PC-9 (cell line): ENCODE measurements around the gene ZNF429. TPM values are rescaled to one million over a fixed set of nuclear protein-coding genes. Genes with fewer than 3 reads are reported as not detected.
"Not testable (repeated sequence)": the region's sequence is repeated elsewhere in the genome, so short reads cannot be mapped to it uniquely, and the experiment has no call there.

Experiments used
- BruUV-seq: library from RNA; stranded (reverse); fragments of 400-500 nt; replicated peaks from 2 replicates; lab custom pipeline; 2021; lab: Mats Ljungman, UMichigan
- CTCF ChIA-PET: fragments of 300-600 bp; sonication (Branson Sonifier 250); formaldehyde crosslinking; loops from one replicate; lab custom pipeline; 2022; ENCODE audit warnings: antibody characterized with exemption; lab: Charles Lee
- POLR2A ChIA-PET: fragments of 300-600 bp; sonication (Branson Sonifier 250); formaldehyde crosslinking; loops from one replicate; lab custom pipeline; 2022; ENCODE audit warnings: antibody characterized with exemption; ENCODE audit not compliant: unreplicated experiment; lab: Charles Lee
- DNase-seq, 2 experiments: peaks; one replicate each; pipeline versions ENCODE4 v3.0.0 to v3.0.0-alpha.2; 2015 to 2022; ENCODE audit warnings: mixed read lengths in 1 of 2
- H2AFZ ChIP-seq: fragments of 200-600 bp; sonication (generic); 2 replicates; pipeline ENCODE4 v1.8.1; 2017; ENCODE audit warnings: antibody characterized with exemption
- H3F3A ChIP-seq: fragments of 200-600 bp; sonication (generic); 2 replicates; pipeline ENCODE4 v1.8.1; 2017; ENCODE audit warnings: antibody characterized with exemption, mild to moderate bottlenecking, low read depth; ENCODE audit not compliant: insufficient read depth
- H3K27ac ChIP-seq: fragments of 200-600 bp; sonication (generic); 2 replicates; pipeline ENCODE4 v1.6.1; 2016; ENCODE audit warnings: mixed run types
- H3K27me3 ChIP-seq: fragments of 200-600 bp; sonication (generic); 2 replicates; pipeline ENCODE4 v1.6.1; 2016; ENCODE audit warnings: low read depth, mixed run types; ENCODE audit not compliant: insufficient read depth
- H3K36me3 ChIP-seq: fragments of 200-600 bp; sonication (generic); 2 replicates; pipeline ENCODE4 v1.6.1; 2016; ENCODE audit warnings: low read depth, mixed run types
- H3K4me1 ChIP-seq: fragments of 200-600 bp; sonication (generic); replicated peaks from 2 replicates; pipeline ENCODE4 v1.6.1; 2016; ENCODE audit warnings: mixed run types; ENCODE audit not compliant: insufficient read depth
- H3K4me2 ChIP-seq: fragments of 200-600 bp; sonication (generic); 2 replicates; pipeline ENCODE4 v1.6.1; 2017; ENCODE audit warnings: mixed run types
- H3K4me3 ChIP-seq: fragments of 200-600 bp; sonication (generic); 2 replicates; pipeline ENCODE4 v1.6.1; 2016; ENCODE audit warnings: mixed run types
- H3K79me2 ChIP-seq: fragments of 200-600 bp; sonication (generic); 2 replicates; pipeline ENCODE4 v1.6.1; 2017; ENCODE audit warnings: low read depth, mixed run types
- H3K9me2 ChIP-seq: fragments of 200-600 bp; sonication (generic); 2 replicates; pipeline ENCODE4 v1.8.1; 2017; ENCODE audit warnings: mild to moderate bottlenecking; ENCODE audit not compliant: insufficient read depth
- H3K9me3 ChIP-seq: fragments of 200-600 bp; sonication (generic); 2 replicates; pipeline ENCODE4 v1.8.1; 2016; ENCODE audit warnings: low read depth; ENCODE audit not compliant: insufficient read depth
- H4K20me1 ChIP-seq: fragments of 200-600 bp; sonication (generic); 2 replicates; pipeline ENCODE4 v1.8.1; 2017; ENCODE audit not compliant: insufficient read depth
- CTCF ChIP-seq: fragments of 200-600 bp; sonication (generic); conservative IDR thresholded peaks from 2 replicates; pipeline ENCODE4 v1.6.1; 2017; ENCODE audit warnings: mixed run types, antibody characterized with exemption, mild to moderate bottlenecking, moderate library complexity
- EZH2 ChIP-seq: fragments of 200-600 bp; sonication (generic); IDR thresholded peaks from 2 replicates; pipeline ENCODE4 v1.8.0; 2017; ENCODE audit warnings: antibody characterized with exemption, low read depth
- intact Hi-C: fragments of 100-400 bp; cut with micrococcal nuclease; formaldehyde crosslinking; loops from one replicate; pipeline ENCODE4 v1.10.0; 2022; ENCODE audit not compliant: unreplicated experiment
- total RNA-seq: library from RNA; stranded (reverse); gene quantifications from 2 replicates; pipeline ENCODE4 v1.2.3, GENCODE V29; 2021

The ZNF429 gene
- total RNA-seq, 1 experiment from 2014 or later, result 10.0 TPM

- Histone ChIP-seq H3K4me2 (no peak overlapping the region), H3K9me3 (no peaks in the 10 kb centered on the region), H3K4me1 (no peaks in the 10 kb centered on the region), H3K4me3 (no peak overlapping the region), H3K36me3 (no peaks in the 10 kb centered on the region), H3K9me2 (no peaks in the 10 kb centered on the region), H3K79me2 (no peaks in the 10 kb centered on the region), H3K27ac (no peak overlapping the region), H3K27me3 (no peaks in the 10 kb centered on the region), H2AFZ (no peak overlapping the region), H4K20me1 (no peaks in the 10 kb centered on the region), H3F3A (no peaks in the 10 kb centered on the region)
- intact Hi-C loops, result no loop called here
- BruUV-seq, result no TSS peak
- TF ChIP-seq EZH2 (no peak), CTCF (no peak)
- ChIA-PET CTCF (no interaction called here), POLR2A (no interaction called here)
- no peak for DNase-seq
Observed at GRCh38 chr19:21496876-21497275, 8.5 kb upstream of the ZNF429 start.

GRCh38 chr19:21498651-21499050, 6.8 kb upstream of the ZNF429 start:
- POLR2A ChIA-PET, result no interaction called here
- H3K9me2 ChIP-seq, result no peaks in the 10 kb centered on the region
- intact Hi-C loops, result no loop called here
- H3K27ac ChIP-seq, result no peak overlapping the region
- no TSS peak for BruUV-seq
- DNase-seq, result no peak
- no peak overlapping the region for H3K4me3 ChIP-seq
- CTCF ChIA-PET, result no interaction called here
- H2AFZ ChIP-seq, result no peak overlapping the region
- H3K36me3 ChIP-seq, result no peaks in the 10 kb centered on the region
- no peaks in the 10 kb centered on the region for H3F3A ChIP-seq
- no peak for TF ChIP-seq CTCF
- TF ChIP-seq EZH2, result no peak
- H3K27me3 ChIP-seq, result no peaks in the 10 kb centered on the region
- H3K4me1 ChIP-seq, result no peaks in the 10 kb centered on the region
- H3K9me3 ChIP-seq, result no peaks in the 10 kb centered on the region
- no peaks in the 10 kb centered on the region for H3K79me2 ChIP-seq
- no peaks in the 10 kb centered on the region for H4K20me1 ChIP-seq
- H3K4me2 ChIP-seq, result no peak overlapping the region

- no peak overlapping the region for H3K4me3 ChIP-seq
Observed at GRCh38 chr19:21508198-21508597, 2.8 kb downstream of the ZNF429 start.

GRCh38 chr19:21511058-21511457, 5.7 kb downstream of the ZNF429 start:
- H3K9me3 ChIP-seq, result peaks cover 19% of the 10 kb centered on the region
- POLR2A ChIA-PET, result not testable (repeated sequence)

More at GRCh38 chr19:21508198-21508597, 2.8 kb downstream of the ZNF429 start:
- intact Hi-C loops, result loop anchor here (5.0 kb wide), 1 partner anchor 329 kb away; the partner anchor contains the start of gene ZNF43
- Histone ChIP-seq H4K20me1 (no peaks in the 10 kb centered on the region), H3F3A (no peaks in the 10 kb centered on the region), H3K27me3 (no peaks in the 10 kb centered on the region), H3K36me3 (peaks cover 6% of the 10 kb centered on the region; the same call in 1 of the 2 replicates), H3K9me3 (peaks cover 13% of the 10 kb centered on the region), H2AFZ (no peak overlapping the region), H3K9me2 (no peaks in the 10 kb centered on the region), H3K79me2 (no peaks in the 10 kb centered on the region; the same call in 1 of the 2 replicates), H3K4me2 (no peak overlapping the region), H3K4me1 (peaks cover 6% of the 10 kb centered on the region; the same call in 1 of the 2 replicates), H3K27ac (no peak overlapping the region)
- no peak for DNase-seq
- no peak for TF ChIP-seq EZH2
- no peak for TF ChIP-seq CTCF
- BruUV-seq, result no TSS peak
- ChIA-PET CTCF (no interaction called here), POLR2A (no interaction called here)

GRCh38 chr19:21512609-21513008, 7.2 kb downstream of the ZNF429 start:
- H4K20me1 ChIP-seq, H3K4me3 ChIP-seq, H3K9me2 ChIP-seq, CTCF ChIA-PET, H3K4me2 ChIP-seq, H3K27me3 ChIP-seq, H2AFZ ChIP-seq, POLR2A ChIA-PET, H3K36me3 ChIP-seq, H3K27ac ChIP-seq, intact Hi-C loops, H3F3A ChIP-seq, DNase-seq, H3K79me2 ChIP-seq, H3K4me1 ChIP-seq, BruUV-seq: not testable (repeated sequence)
- peaks cover 10% of the 10 kb centered on the region for H3K9me3 ChIP-seq

More at GRCh38 chr19:21511058-21511457, 5.7 kb downstream of the ZNF429 start:
- BruUV-seq, H3K79me2 ChIP-seq, H3K4me3 ChIP-seq, H3K4me1 ChIP-seq, H3K27ac ChIP-seq, H3K36me3 ChIP-seq, DNase-seq, H3F3A ChIP-seq, intact Hi-C loops, H3K27me3 ChIP-seq, H2AFZ ChIP-seq, CTCF ChIA-PET, H3K4me2 ChIP-seq, H4K20me1 ChIP-seq, H3K9me2 ChIP-seq: not testable (repeated sequence)
